BLaER1 treated with 17β-estradiol and CSF1 and Interleukin-3, amounts not matched to agents 10 nM and 100 nM (cell line): ENCODE results near the gene TMEM120A.
A peak's percentile ranks its signal among the peaks of the same experiment; 100 is the strongest.

Experiments
- H3K27ac ChIP-seq, 11 experiments: shearing (Covaris generic); formaldehyde crosslinking; 2 replicates each; pipeline ENCODE4 v1.8.1; 2022
- H3K27me3 ChIP-seq, 11 experiments: shearing (Covaris generic); formaldehyde crosslinking; 2 replicates each; pipeline ENCODE4 v1.8.1; 2022
- H3K36me3 ChIP-seq, 11 experiments: shearing (Covaris generic); formaldehyde crosslinking; 2 replicates each; pipeline ENCODE4 v1.8.1; 2022
- H3K4me1 ChIP-seq, 10 experiments: shearing (Covaris generic); formaldehyde crosslinking; 2 replicates each; pipeline ENCODE4 v1.8.1; 2022
- H3K4me2 ChIP-seq, 11 experiments: shearing (Covaris generic); formaldehyde crosslinking; 2 replicates each; pipeline ENCODE4 v1.8.1; 2022
- H3K4me3 ChIP-seq, 10 experiments: shearing (Covaris generic); formaldehyde crosslinking; 2 replicates each; pipeline ENCODE4 v1.8.1; 2022
- H3K9ac ChIP-seq, 11 experiments: shearing (Covaris generic); formaldehyde crosslinking; 2 replicates each; pipeline ENCODE4 v1.8.1; 2022
- H3K9me3 ChIP-seq, 11 experiments: shearing (Covaris generic); formaldehyde crosslinking; replicated peaks in 1 of 11; 2 replicates each; pipeline ENCODE4 v1.8.1; 2022
- H4K20me1 ChIP-seq, 11 experiments: shearing (Covaris generic); formaldehyde crosslinking; 2 replicates each; pipeline ENCODE4 v1.8.1; 2022
- Cebpa-rat ChIP-seq, 11 experiments: shearing (Covaris generic); IDR thresholded peaks; 2 replicates each; pipeline ENCODE4 v1.8.1; 2022

TMEM120A gene

DNA sequence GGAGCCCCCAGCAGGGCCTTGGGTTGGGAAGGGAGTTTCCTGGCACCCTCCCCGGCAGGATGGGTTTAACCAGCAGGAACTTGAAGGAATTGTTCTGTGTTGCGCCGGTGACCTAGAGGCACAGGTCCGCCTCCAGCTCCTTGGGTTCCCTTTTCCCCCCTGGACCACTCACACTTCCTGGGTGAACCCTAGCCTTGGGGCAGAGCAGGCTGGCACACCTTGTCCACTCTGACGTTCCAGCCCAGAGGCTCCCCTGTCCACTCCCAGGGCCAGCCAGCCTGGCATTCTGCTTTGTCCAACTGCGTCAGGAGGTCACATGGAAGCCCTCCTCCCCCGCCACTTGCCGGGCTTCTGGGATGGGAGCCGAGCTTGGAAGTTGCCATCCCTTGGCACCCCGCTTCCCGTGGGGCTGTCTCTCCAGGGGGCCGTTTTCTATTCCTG, 25.8 kb downstream of the TMEM120A start:
- Histone ChIP-seq H3K36me3 (peaks cover 21 to 75% (median 53%) of the 10 kb centered on the region in 11 experiments), H4K20me1 (peaks cover 16 to 91% (median 71%) of the 10 kb centered on the region in 11 experiments; a peak in 21 of 22 replicates), H3K9me3 (no peaks in the 10 kb centered on the region), H3K4me2 (no peak overlapping the region), H3K27me3 (no peaks in the 10 kb centered on the region), H3K27ac (no peak overlapping the region), H3K9ac (no peak overlapping the region), H3K4me3 (no peak overlapping the region), H3K4me1 (peaks cover 29 to 66% (median 37%) of the 10 kb centered on the region in 10 experiments)
- TF ChIP-seq Cebpa-rat (IDR thresholded peaks at IDR 0.05) = no peak

GRCh38 chr7:75968012-75968411, 26.4 kb downstream of the TMEM120A start:
- TF ChIP-seq Cebpa-rat (IDR thresholded peaks at IDR 0.05) = no peak
- Histone ChIP-seq H3K27ac (0 out of 22 replicates have a peak overlapping the region, but pooled peaks of 1 of the 11 experiments have one; percentile 6), H3K4me2 (peak overlapping the region in 7 of 11 experiments; percentile 24 to 73 (median 59); a peak in 10 of 22 replicates), H3K4me1 (peaks cover 31 to 67% (median 41%) of the 10 kb centered on the region in 10 experiments), H3K9ac (peak overlapping the region in 1 of 11 experiments; percentile 37; a peak in 1 of 22 replicates), H4K20me1 (peaks cover 16 to 97% (median 76%) of the 10 kb centered on the region in 11 experiments; a peak in 21 of 22 replicates), H3K36me3 (peaks cover 15 to 75% (median 53%) of the 10 kb centered on the region in 11 experiments; a peak in 21 of 22 replicates), H3K9me3 (no peaks in the 10 kb centered on the region), H3K4me3 (no peak overlapping the region), H3K27me3 (no peaks in the 10 kb centered on the region)

DNA sequence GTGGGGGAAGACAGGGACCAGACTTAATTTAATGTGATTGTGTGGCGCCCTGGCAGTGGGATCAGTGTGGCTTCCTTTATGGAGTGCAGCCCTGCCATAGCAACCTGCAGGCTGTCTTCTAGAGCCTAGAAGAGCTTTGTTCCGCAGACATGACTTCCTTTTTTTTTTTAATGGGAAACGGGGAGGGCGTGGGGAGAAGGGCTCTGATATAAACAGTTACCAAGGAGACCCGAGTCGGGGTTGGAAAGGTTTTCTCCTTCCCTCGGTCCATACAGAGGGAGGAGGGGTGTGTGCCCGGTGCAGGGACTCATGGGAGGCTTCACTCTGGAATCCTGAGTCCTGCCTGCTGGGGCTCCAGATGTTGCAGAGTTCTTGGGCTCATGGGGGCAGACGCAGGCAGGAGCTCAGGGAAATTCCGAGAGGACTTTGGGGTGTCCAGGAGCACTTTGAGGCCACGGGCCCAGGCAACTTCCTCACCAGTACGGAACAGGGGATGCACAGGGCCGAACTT, 26.9 kb downstream of the TMEM120A start:
- TF ChIP-seq Cebpa-rat (IDR thresholded peaks at IDR 0.05) = no peak
- Histone ChIP-seq H3K4me1 (peaks cover 34 to 67% (median 41%) of the 10 kb centered on the region in 10 experiments), H3K9me3 (no peaks in the 10 kb centered on the region), H3K27ac (0 out of 22 replicates have a peak overlapping the region, but pooled peaks of 1 of the 11 experiments have one; percentile 6), H3K4me2 (peak overlapping the region in 9 of 11 experiments; percentile 24 to 73 (median 56); a peak in 16 of 22 replicates), H3K27me3 (no peaks in the 10 kb centered on the region), H3K36me3 (peaks cover 12 to 75% (median 50%) of the 10 kb centered on the region in 11 experiments; a peak in 21 of 22 replicates), H4K20me1 (peaks cover 16 to 99% (median 79%) of the 10 kb centered on the region in 11 experiments; a peak in 21 of 22 replicates), H3K9ac (peak overlapping the region in 1 of 11 experiments; percentile 37; a peak in 1 of 22 replicates), H3K4me3 (no peak overlapping the region)

- Histone ChIP-seq H3K4me1 (peaks cover 29 to 67% (median 36%) of the 10 kb centered on the region in 10 experiments), H3K27ac (no peak overlapping the region), H3K9ac (no peak overlapping the region), H3K36me3 (peaks cover 11 to 78% (median 50%) of the 10 kb centered on the region in 11 experiments; a peak in 20 of 22 replicates), H3K4me2 (peak overlapping the region in 8 of 11 experiments; percentile 30 to 73 (median 58); a peak in 15 of 22 replicates), H3K4me3 (no peak overlapping the region), H3K27me3 (no peaks in the 10 kb centered on the region), H3K9me3 (no peaks in the 10 kb centered on the region), H4K20me1 (peaks cover 16 to 99% (median 79%) of the 10 kb centered on the region in 11 experiments; a peak in 21 of 22 replicates)
- no peak for TF ChIP-seq Cebpa-rat (IDR thresholded peaks at IDR 0.05)
Measured at GRCh38 chr7:75967055-75967454, 27.3 kb downstream of the TMEM120A start.

- Histone ChIP-seq H3K4me2 (peak overlapping the region in 4 of 11 experiments; percentile 18 to 73 (median 58); a peak in 3 of 22 replicates), H3K9me3 (no peaks in the 10 kb centered on the region), H3K4me3 (no peak overlapping the region), H3K27me3 (no peaks in the 10 kb centered on the region), H3K4me1 (peaks cover 22 to 60% (median 30%) of the 10 kb centered on the region in 10 experiments; a peak in 19 of 20 replicates), H3K36me3 (peaks cover 11 to 85% (median 56%) of the 10 kb centered on the region in 11 experiments; a peak in 21 of 22 replicates), H3K27ac (0 out of 22 replicates have a peak overlapping the region, but pooled peaks of 1 of the 11 experiments have one; percentile 2), H4K20me1 (peaks cover 16 to 97% (median 75%) of the 10 kb centered on the region in 11 experiments; a peak in 21 of 22 replicates), H3K9ac (peak overlapping the region in 2 of 11 experiments; percentile 14 to 19; a peak in 3 of 22 replicates)
- TF ChIP-seq Cebpa-rat (IDR thresholded peaks at IDR 0.05) = no peak
Measured at GRCh38 chr7:75966190-75966961, 28.0 kb downstream of the TMEM120A start.

DNA sequence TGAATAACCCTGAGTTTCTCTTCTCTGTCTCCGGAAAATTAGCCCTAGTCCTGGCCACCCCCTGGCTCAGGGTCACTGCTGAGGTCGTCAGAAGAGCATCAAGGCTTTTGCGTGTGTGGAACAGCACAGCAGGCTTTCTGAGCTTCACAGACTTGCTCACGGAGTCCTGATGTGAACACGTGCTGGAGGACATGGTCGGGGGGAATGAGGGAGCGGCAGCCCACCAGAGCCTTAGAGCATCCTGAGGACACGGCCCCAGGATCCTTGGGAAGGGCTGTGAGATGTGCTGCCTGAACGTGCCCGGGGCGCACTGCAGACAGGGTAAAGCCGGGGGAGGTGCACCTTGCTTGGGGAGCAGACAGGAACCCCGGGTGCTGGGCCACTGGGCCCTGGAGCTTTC, 28.8 kb downstream of the TMEM120A start:
- TF ChIP-seq Cebpa-rat (IDR thresholded peaks at IDR 0.05) = no peak
- H4K20me1 ChIP-seq = peaks cover 16 to 97% (median 76%) of the 10 kb centered on the region in 11 experiments; a peak in 21 of 22 replicates
- H3K9ac ChIP-seq = peak overlapping the region in 2 of 11 experiments; percentile 14 to 19; a peak in 2 of 22 replicates
- no peaks in the 10 kb centered on the region for H3K9me3 ChIP-seq
- H3K4me2 ChIP-seq = 0 out of 22 replicates have a peak overlapping the region, but pooled peaks of 1 of the 11 experiments have one; percentile 18
- H3K27ac ChIP-seq = 0 out of 22 replicates have a peak overlapping the region, but pooled peaks of 1 of the 11 experiments have one; percentile 2
- peaks cover 11 to 92% (median 62%) of the 10 kb centered on the region in 11 experiments; a peak in 21 of 22 replicates for H3K36me3 ChIP-seq
- H3K27me3 ChIP-seq = no peaks in the 10 kb centered on the region
- H3K4me1 ChIP-seq = peaks cover 17 to 55% (median 27%) of the 10 kb centered on the region in 10 experiments; a peak in 19 of 20 replicates
- no peak overlapping the region for H3K4me3 ChIP-seq

GRCh38 chr7:75963381-75963995, 30.9 kb downstream of the TMEM120A start:
- Histone ChIP-seq H3K9me3 (no peaks in the 10 kb centered on the region), H3K9ac (0 out of 22 replicates have a peak overlapping the region, but pooled peaks of 1 of the 11 experiments have one; percentile 19), H3K4me2 (0 out of 22 replicates have a peak overlapping the region, but pooled peaks of 1 of the 11 experiments have one; percentile 1), H3K4me1 (peaks cover 17 to 41% (median 36%) of the 10 kb centered on the region in 10 experiments), H3K27me3 (no peaks in the 10 kb centered on the region), H3K27ac (peak overlapping the region in 1 of 11 experiments; percentile 2; a peak in 1 of 22 replicates), H3K36me3 (peaks cover 18 to 98% (median 77%) of the 10 kb centered on the region in 11 experiments; a peak in 21 of 22 replicates), H3K4me3 (no peak overlapping the region), H4K20me1 (peaks cover 14 to 94% (median 58%) of the 10 kb centered on the region in 11 experiments)
- TF ChIP-seq Cebpa-rat (IDR thresholded peaks at IDR 0.05) = no peak
